ENCODE results near the gene XRRA1. TPM values are rescaled to one million over a fixed set of nuclear protein-coding genes. Genes with fewer than 3 reads are reported as not detected.
"Not testable (repeated sequence)": the region's sequence is repeated elsewhere in the genome, so short reads cannot be mapped to it uniquely, and the experiment has no call there.

XRRA1 gene, protein sequence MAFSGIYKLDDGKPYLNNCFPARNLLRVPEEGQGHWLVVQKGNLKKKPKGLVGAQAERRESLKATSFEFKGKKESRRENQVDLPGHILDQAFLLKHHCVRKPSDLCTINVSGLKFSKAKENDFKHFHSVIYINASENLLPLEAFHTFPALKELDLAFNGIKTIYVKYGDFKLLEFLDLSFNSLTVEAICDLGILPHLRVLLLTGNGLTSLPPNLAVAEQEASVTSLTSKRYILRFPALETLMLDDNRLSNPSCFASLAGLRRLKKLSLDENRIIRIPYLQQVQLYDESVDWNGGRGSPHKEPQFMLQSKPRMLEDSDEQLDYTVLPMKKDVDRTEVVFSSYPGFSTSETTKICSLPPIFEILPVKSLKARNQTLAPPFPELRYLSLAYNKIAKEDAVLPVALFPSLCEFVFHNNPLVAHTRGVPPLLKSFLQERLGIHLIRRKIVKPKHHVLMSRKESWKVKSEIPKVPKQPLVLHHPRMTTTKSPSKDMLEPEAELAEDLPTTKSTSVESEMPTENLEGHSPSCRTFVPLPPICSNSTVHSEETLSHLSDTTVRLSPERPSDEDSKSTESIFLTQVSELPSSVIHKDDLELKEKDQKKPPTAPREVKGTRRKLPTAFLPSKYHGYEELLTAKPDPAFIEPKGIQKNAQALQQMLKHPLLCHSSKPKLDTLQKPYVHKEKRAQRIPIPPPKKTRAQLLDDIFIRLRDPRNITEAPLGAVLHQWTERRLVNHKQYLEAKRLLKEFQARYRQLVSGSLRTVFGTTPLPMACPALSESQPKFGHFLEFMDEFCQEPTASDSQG
- 11.4 TPM for total RNA-seq

DNA sequence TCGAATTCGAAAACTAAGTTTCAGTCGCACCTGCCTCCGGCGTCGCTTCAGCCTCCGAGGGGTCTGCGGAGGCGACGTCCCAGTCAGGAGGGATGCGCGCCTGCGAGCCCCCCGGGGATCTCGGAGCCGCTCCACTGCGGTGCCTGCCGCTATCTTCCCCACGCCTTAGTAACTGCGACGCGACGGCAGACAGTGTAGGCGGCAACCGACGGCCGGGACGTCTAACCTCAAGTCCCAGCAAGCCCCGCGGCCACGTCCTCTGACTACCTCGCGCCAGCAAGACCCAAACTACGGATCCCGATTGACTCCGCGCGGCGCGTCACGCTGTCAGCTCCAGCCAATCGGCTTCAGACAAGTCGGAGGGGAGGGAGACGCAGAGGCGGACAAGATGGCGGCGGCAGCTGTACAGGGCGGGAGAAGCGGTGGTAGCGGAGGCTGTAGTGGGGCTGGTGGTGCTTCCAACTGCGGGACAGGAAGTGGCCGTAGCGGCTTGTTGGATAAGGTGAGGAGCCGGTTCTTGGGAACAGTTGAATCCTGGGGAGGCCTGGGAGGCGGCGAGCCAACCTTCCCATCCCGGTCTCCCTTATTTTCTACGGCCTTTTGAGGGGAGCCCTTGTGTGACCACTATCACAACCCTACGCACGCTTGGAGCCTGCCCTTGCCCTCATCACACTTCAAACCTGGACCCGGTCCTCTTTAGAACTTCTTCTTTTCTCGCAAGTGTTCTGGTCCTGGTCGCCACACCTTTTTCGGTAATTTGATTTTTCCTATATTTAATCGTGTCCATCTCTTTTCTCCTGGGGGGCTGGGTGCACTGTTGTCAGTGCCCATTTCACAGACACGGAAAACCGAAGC, at the start of gene XRRA1, which contains the start of gene SPCS2:
Gene XRRA1, minus strand, starts transcription at position 194 of the 855 bp plus-strand sequence. CDS start 8,213 bp downstream, outside the sequence.
Gene SPCS2, plus strand, starts transcription at position 369 of the 855 bp plus-strand sequence. Its CDS starts 20 bp downstream, at position 389.
- no peaks in the 10 kb centered on the region for H3K9me3 ChIP-seq
- H3K27me3 ChIP-seq: no peaks in the 10 kb centered on the region
- H3K4me1 ChIP-seq: peaks cover 6 to 17% of the 10 kb centered on the region in 2 donors
- intact Hi-C loops (cut with DNase I): loop anchor here (2.0 to 5.0 kb wide), 3 partner anchors 40 to 777 kb away; partner anchors contain the start of genes C2CD3, NEU3, PPME1 and RNF169
- TF ChIP-seq, protein P1, sequence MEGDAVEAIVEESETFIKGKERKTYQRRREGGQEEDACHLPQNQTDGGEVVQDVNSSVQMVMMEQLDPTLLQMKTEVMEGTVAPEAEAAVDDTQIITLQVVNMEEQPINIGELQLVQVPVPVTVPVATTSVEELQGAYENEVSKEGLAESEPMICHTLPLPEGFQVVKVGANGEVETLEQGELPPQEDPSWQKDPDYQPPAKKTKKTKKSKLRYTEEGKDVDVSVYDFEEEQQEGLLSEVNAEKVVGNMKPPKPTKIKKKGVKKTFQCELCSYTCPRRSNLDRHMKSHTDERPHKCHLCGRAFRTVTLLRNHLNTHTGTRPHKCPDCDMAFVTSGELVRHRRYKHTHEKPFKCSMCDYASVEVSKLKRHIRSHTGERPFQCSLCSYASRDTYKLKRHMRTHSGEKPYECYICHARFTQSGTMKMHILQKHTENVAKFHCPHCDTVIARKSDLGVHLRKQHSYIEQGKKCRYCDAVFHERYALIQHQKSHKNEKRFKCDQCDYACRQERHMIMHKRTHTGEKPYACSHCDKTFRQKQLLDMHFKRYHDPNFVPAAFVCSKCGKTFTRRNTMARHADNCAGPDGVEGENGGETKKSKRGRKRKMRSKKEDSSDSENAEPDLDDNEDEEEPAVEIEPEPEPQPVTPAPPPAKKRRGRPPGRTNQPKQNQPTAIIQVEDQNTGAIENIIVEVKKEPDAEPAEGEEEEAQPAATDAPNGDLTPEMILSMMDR (IDR thresholded peaks at IDR 0.05): no peak
- DNase-seq (ENCODE audit: low spot score in 2 of 2): peak; percentile 96 to 99
- H3K36me3 ChIP-seq: no peaks in the 10 kb centered on the region
- H3K4me3 ChIP-seq: peak within 1 kb of the TSS; percentile 64 to 90
- peak within 1 kb of the TSS; percentile 62 to 85 for H3K27ac ChIP-seq

DNA sequence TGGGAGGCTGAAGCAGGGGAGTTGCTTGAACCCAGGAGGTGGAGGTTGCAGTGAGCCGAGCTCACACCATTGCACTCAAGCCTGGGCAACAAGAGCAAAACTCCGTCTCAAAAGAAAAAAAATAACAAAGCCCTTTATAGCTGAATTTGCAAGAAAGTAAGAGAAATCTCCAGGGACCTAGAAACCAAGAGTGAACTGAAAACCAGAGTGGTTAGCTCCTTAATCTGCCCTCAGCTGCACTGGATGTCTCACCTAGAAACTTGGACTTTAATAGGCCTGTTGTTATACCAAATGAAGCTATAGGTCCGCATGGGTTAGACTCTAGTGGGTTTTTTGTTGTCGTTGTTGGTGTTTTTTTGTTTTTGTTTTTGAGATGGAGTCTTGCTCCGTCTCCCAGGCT, 44.0 kb upstream of the XRRA1 start:
- H3K27me3 ChIP-seq: no peaks in the 10 kb centered on the region
- H3K36me3 ChIP-seq: peaks cover 0 to 18% of the 10 kb centered on the region in 2 donors
- H3K4me1 ChIP-seq: peaks cover 0 to 3% of the 10 kb centered on the region in 2 donors
- no peak for DNase-seq (ENCODE audit: low spot score in 2 of 2)
- no peaks in the 10 kb centered on the region for H3K9me3 ChIP-seq
- intact Hi-C loops (cut with DNase I): no loop called here
- no peak overlapping the region for H3K27ac ChIP-seq
- TF ChIP-seq, protein P1 (IDR thresholded peaks at IDR 0.05): no peak
- H3K4me3 ChIP-seq: no peak overlapping the region

DNA sequence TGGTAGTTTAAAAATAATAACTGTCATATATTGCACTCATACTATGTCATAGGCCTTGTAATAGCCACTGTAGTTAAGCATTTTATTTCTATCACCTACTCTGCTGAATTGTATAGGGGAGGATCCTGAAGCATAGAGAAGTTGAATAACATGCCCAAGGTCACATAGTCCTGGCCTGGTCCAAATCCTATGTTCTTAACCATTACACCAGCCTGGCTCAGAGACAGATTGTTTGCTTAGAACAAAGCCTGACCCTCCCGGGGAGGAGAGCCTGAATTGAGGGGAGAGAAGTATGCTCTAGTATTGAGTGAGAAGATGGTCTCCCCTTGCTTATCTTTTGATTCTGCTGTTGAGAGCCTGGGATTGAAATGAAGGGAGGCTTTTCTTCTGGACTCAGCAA, 42.0 kb upstream of the XRRA1 start:
- Histone ChIP-seq H3K4me1 (peaks cover 0 to 3% of the 10 kb centered on the region in 2 donors), H3K4me3 (no peak overlapping the region), H3K27ac (no peak overlapping the region), H3K36me3 (peaks cover 0 to 17% of the 10 kb centered on the region in 2 donors), H3K27me3 (no peaks in the 10 kb centered on the region), H3K9me3 (no peaks in the 10 kb centered on the region)
- TF ChIP-seq, protein P1 (IDR thresholded peaks at IDR 0.05): no peak
- no peak for DNase-seq (ENCODE audit: low spot score in 2 of 2)
- intact Hi-C loops (cut with DNase I): no loop called here

DNA sequence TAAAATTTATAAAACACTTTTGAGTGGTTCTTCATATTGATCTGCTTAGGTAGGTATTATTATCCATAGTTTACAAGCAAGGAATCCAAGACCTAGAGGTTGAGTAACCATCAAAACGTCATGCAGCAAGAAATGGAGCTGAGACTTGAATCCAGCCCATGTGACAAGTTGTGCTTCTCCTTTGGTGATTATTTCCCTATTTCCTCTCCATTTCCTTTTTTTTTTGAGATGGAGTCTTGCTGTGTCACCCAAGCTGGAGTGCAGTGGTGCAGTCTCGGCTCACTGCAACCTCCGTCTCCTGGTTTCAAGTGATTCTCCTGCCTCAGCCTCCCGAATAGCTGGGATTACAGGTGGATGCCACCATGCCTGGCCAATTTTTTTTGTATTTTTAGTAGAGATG, 41.3 kb upstream of the XRRA1 start:
- H3K36me3 ChIP-seq; DNase-seq (ENCODE audit: low spot score in 2 of 2); intact Hi-C loops (cut with DNase I); H3K27me3 ChIP-seq; H3K9me3 ChIP-seq; H3K4me3 ChIP-seq; H3K27ac ChIP-seq; H3K4me1 ChIP-seq: not testable (repeated sequence)

DNA sequence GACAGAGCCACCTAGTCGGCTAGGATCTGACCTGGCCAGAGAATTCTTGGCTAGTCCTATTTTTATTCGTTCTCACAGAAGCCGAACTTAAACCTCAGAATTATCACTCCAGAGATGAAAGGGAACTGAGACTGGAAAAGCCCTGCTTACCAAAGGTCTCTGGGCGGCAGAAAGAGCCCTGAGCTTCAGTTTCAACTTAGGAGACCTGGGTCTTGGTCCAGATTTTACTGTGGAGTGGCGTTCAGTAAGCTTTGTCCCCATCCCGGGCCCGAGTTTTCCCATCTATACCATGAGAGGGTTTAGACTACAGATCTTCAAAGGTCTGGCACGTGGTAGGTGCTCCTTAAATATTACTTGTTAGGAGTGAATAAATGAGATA, 40.4 kb upstream of the XRRA1 start:
- H3K27ac ChIP-seq: peak overlapping the region; percentile 70 to 79
- no peak for DNase-seq (ENCODE audit: low spot score in 2 of 2)
- no peaks in the 10 kb centered on the region for H3K27me3 ChIP-seq
- intact Hi-C loops (cut with DNase I): loop anchor here (2.0 kb wide), 1 partner anchor 40 kb away; the partner anchor contains the start of genes SPCS2 and XRRA1
- H3K36me3 ChIP-seq: no peaks in the 10 kb centered on the region
- H3K4me3 ChIP-seq: peak overlapping the region; percentile 63 to 85
- H3K4me1 ChIP-seq: peaks cover 0 to 3% of the 10 kb centered on the region in 2 donors
- H3K9me3 ChIP-seq: no peaks in the 10 kb centered on the region
- TF ChIP-seq, protein P1 (IDR thresholded peaks at IDR 0.05): no peak

Data from ascending aorta (tissue), 2 donors.